ENCODE data around the gene FAM163B.

The FAM163B gene

GRCh38 chr9:133591116-133591910 lies 17.9 kb downstream of the FAM163B start:
- no peaks in the 10 kb centered on the region for H3K9me3 ChIP-seq (replicated peaks; ENCODE audit: insufficient read depth, low read length)
- H3K4me1 ChIP-seq (ENCODE audit: low read length), result no peaks in the 10 kb centered on the region
- no peak overlapping the region for H2AFZ ChIP-seq (ENCODE audit: low read length)
- H3K27ac ChIP-seq (ENCODE audit: low read length), result no peak overlapping the region
- H3K27me3 ChIP-seq (replicated peaks; ENCODE audit: insufficient read depth, low read length), result peaks cover 79% of the 10 kb centered on the region
- H3K4me2 ChIP-seq (ENCODE audit: low read depth, low read length), result no peak overlapping the region
- H3K9me2 ChIP-seq (replicated peaks; ENCODE audit: insufficient read depth, low read length), result no peaks in the 10 kb centered on the region
- DNase-seq, result no peak
- no peaks in the 10 kb centered on the region for H3K79me2 ChIP-seq (ENCODE audit: low read length)
- TF ChIP-seq CTCF (IDR thresholded peaks at IDR 0.05; ENCODE audit: low read length), result no peak
- no peaks in the 10 kb centered on the region for H3K36me3 ChIP-seq (replicated peaks; ENCODE audit: insufficient read depth, low read length)
- no peaks in the 10 kb centered on the region for H4K20me1 ChIP-seq (ENCODE audit: insufficient read depth, low read length)
- H3F3A ChIP-seq (ENCODE audit: insufficient read depth, low read length), result no peaks in the 10 kb centered on the region
- H3K4me3 ChIP-seq (ENCODE audit: low read length), result no peak overlapping the region
- H3K9ac ChIP-seq (ENCODE audit: low read length), result no peak overlapping the region

- DNase-seq, result no peak
- Histone ChIP-seq H3K4me1 (ENCODE audit: low read length) (no peaks in the 10 kb centered on the region), H3K36me3 (replicated peaks; ENCODE audit: insufficient read depth, low read length) (no peaks in the 10 kb centered on the region), H2AFZ (ENCODE audit: low read length) (no peak overlapping the region), H3K9me3 (replicated peaks; ENCODE audit: insufficient read depth, low read length) (no peaks in the 10 kb centered on the region), H4K20me1 (ENCODE audit: insufficient read depth, low read length) (no peaks in the 10 kb centered on the region), H3K9me2 (replicated peaks; ENCODE audit: insufficient read depth, low read length) (no peaks in the 10 kb centered on the region), H3K4me2 (ENCODE audit: low read depth, low read length) (no peak overlapping the region), H3K4me3 (ENCODE audit: low read length) (no peak overlapping the region), H3K9ac (ENCODE audit: low read length) (no peak overlapping the region), H3K79me2 (ENCODE audit: low read length) (no peaks in the 10 kb centered on the region), H3F3A (ENCODE audit: insufficient read depth, low read length) (no peaks in the 10 kb centered on the region), H3K27ac (ENCODE audit: low read length) (no peak overlapping the region), H3K27me3 (replicated peaks; ENCODE audit: insufficient read depth, low read length) (peaks cover 84% of the 10 kb centered on the region)
- no peak for TF ChIP-seq EZH2phosphoT487 (IDR thresholded peaks at IDR 0.05; ENCODE audit: low read length)
- TF ChIP-seq CTCF (IDR thresholded peaks at IDR 0.05; ENCODE audit: low read length), result no peak
- TF ChIP-seq EZH2 (optimal IDR thresholded peaks at IDR 0.05; ENCODE audit: low read depth, low read length), result no peak
Measured at GRCh38 chr9:133590231-133590855, 18.8 kb downstream of the FAM163B start.

GRCh38 chr9:133589454-133590227 lies 19.5 kb downstream of the FAM163B start:
- no peak for DNase-seq
- Histone ChIP-seq H3K79me2 (ENCODE audit: low read length) (no peaks in the 10 kb centered on the region), H3K4me3 (ENCODE audit: low read length) (no peak overlapping the region), H4K20me1 (ENCODE audit: insufficient read depth, low read length) (no peaks in the 10 kb centered on the region), H3K27ac (ENCODE audit: low read length) (no peak overlapping the region), H2AFZ (ENCODE audit: low read length) (no peak overlapping the region), H3K36me3 (replicated peaks; ENCODE audit: insufficient read depth, low read length) (no peaks in the 10 kb centered on the region), H3K9me2 (replicated peaks; ENCODE audit: insufficient read depth, low read length) (no peaks in the 10 kb centered on the region), H3K9me3 (replicated peaks; ENCODE audit: insufficient read depth, low read length) (no peaks in the 10 kb centered on the region), H3K9ac (ENCODE audit: low read length) (no peak overlapping the region), H3F3A (ENCODE audit: insufficient read depth, low read length) (no peaks in the 10 kb centered on the region), H3K4me2 (ENCODE audit: low read depth, low read length) (no peak overlapping the region), H3K4me1 (ENCODE audit: low read length) (no peaks in the 10 kb centered on the region), H3K27me3 (replicated peaks; ENCODE audit: insufficient read depth, low read length) (peaks cover 87% of the 10 kb centered on the region)
- TF ChIP-seq EZH2 (optimal IDR thresholded peaks at IDR 0.05; ENCODE audit: low read depth, low read length) (no peak), CTCF (IDR thresholded peaks at IDR 0.05; ENCODE audit: low read length) (peak; percentile 67)

Measured in MM.1S (cell line).